HG03066 (cell line): ENCODE results near the gene JCAD.

Experiments
- ATAC-seq: cut with Tn5 transposase; IDR thresholded peaks from one replicate; pipeline ENCODE4 v1.9.1; 2021; ENCODE audit warnings: low read depth; ENCODE audit not compliant: unreplicated experiment

JCAD gene

GRCh38 chr10:30075481-30075880, 16.1 kb upstream of the JCAD start:
- no peak for ATAC-seq

GRCh38 chr10:30074933-30075332, 15.5 kb upstream of the JCAD start:
- no peak for ATAC-seq

GRCh38 chr10:30074090-30074489, 14.7 kb upstream of the JCAD start:
- no peak for ATAC-seq

GRCh38 chr10:30073767-30074060, 14.3 kb upstream of the JCAD start:
- ATAC-seq, result no peak

- no peak for ATAC-seq
Observed at GRCh38 chr10:30073045-30073766, 13.8 kb upstream of the JCAD start.

- no peak for ATAC-seq
Observed at GRCh38 chr10:30072068-30072467, 12.7 kb upstream of the JCAD start.

GRCh38 chr10:30070001-30070685, 10.8 kb upstream of the JCAD start:
- no peak for ATAC-seq

- no peak for ATAC-seq
Observed at GRCh38 chr10:30068492-30069223, 9.3 kb upstream of the JCAD start.

- ATAC-seq, result no peak
Observed at GRCh38 chr10:30063099-30063498, 3.7 kb upstream of the JCAD start.

GRCh38 chr10:30062582-30062981, 3.2 kb upstream of the JCAD start:
- no peak for ATAC-seq

GRCh38 chr10:30062090-30062489, 2.7 kb upstream of the JCAD start:
- ATAC-seq, result no peak

GRCh38 chr10:30058570-30059132, 735 bp downstream of the JCAD start:
- no peak for ATAC-seq

- no peak for ATAC-seq
Observed at GRCh38 chr10:30057894-30058556, 1.4 kb downstream of the JCAD start.

- ATAC-seq, result no peak
Observed at GRCh38 chr10:30057421-30057841, 2.0 kb downstream of the JCAD start.

- no peak for ATAC-seq
Observed at GRCh38 chr10:30056767-30057355, 2.5 kb downstream of the JCAD start.

- ATAC-seq, result no peak
Observed at GRCh38 chr10:30056281-30056680, 3.1 kb downstream of the JCAD start.

GRCh38 chr10:30055226-30055662, 4.1 kb downstream of the JCAD start:
- ATAC-seq, result no peak

GRCh38 chr10:30052062-30052461, 7.3 kb downstream of the JCAD start:
- no peak for ATAC-seq

GRCh38 chr10:30051220-30051619, 8.2 kb downstream of the JCAD start:
- ATAC-seq, result no peak

GRCh38 chr10:30050411-30050810, 9.0 kb downstream of the JCAD start:
- ATAC-seq, result no peak
